ENCODE measurements around the gene ZNF688. TPM values are rescaled to one million over a fixed set of nuclear protein-coding genes. Genes with fewer than 3 reads are reported as not detected.

ZNF688 gene
- total and polyA plus RNA-seq, 9 of the 15 experiments (the other 6 are each of a cell fraction or from before 2014, with no cell fraction given): 0.48 to 12.9 (median 4.5) TPM

- TF ChIP-seq ATF6 (CRISPR knock-in tag; IDR thresholded peaks at IDR 0.05): peak; percentile 95
- TF ChIP-seq TCF7 (IDR thresholded peaks at IDR 0.05; ENCODE audit: borderline replicate concordance): peak; percentile 50
- TF ChIP-seq SNAPC5 (CRISPR knock-in tag; IDR thresholded peaks at IDR 0.05): no peak
- no peak for TF ChIP-seq MTA2 (IDR thresholded peaks at IDR 0.05; ENCODE audit: low read depth)
- TF ChIP-seq MYBL2 (IDR thresholded peaks at IDR 0.05; ENCODE audit: low read depth): peak; percentile 97
- peak; percentile 86; the same call in 1 of the 2 replicates for TF ChIP-seq MYBL2 (CRISPR knock-in tag; IDR thresholded peaks at IDR 0.05; ENCODE audit: borderline replicate concordance)
- no peak for TF ChIP-seq MCM3 (IDR thresholded peaks at IDR 0.05)
- peak; percentile 92 for TF ChIP-seq ZBTB43 (CRISPR knock-in tag; IDR thresholded peaks at IDR 0.05)
- TF ChIP-seq ZNF143 (CRISPR knock-in tag; IDR thresholded peaks at IDR 0.05): no peak
- peak; percentile 80; the same call in 1 of the 2 replicates for TF ChIP-seq KLF6 (CRISPR knock-in tag; IDR thresholded peaks at IDR 0.05; ENCODE audit: borderline replicate concordance)
- TF ChIP-seq EZH2 (IDR thresholded peaks at IDR 0.05; ENCODE audit: borderline replicate concordance, low read depth, low read length): no peak
- peak in 1 of 2 experiments; percentile 44; a peak in 2 of 4 replicates for TF ChIP-seq NRF1 (conservative IDR thresholded peaks at IDR 0.05 in 1 of 2, IDR thresholded peaks at IDR 0.05 in 1 of 2)
- TF ChIP-seq ETV1 (tag; conservative IDR thresholded peaks at IDR 0.05; ENCODE audit: low read depth): peak; percentile 68; the same call in 1 of the 2 replicates
- peak; percentile 73; the same call in 1 of the 2 replicates for TF ChIP-seq CREB3 (tag; conservative IDR thresholded peaks at IDR 0.05; ENCODE audit: low read depth)
- TF ChIP-seq LEF1 (IDR thresholded peaks at IDR 0.05): peak; percentile 79; the same call in 1 of the 2 replicates
- no peak for TF ChIP-seq SMC3 (conservative IDR thresholded peaks at IDR 0.05; ENCODE audit: insufficient read depth, low read depth, low read length)
- TF ChIP-seq SP1 (CRISPR knock-in tag; IDR thresholded peaks at IDR 0.05): peak; percentile 93
- TF ChIP-seq RFX5 (IDR thresholded peaks at IDR 0.05; ENCODE audit: low read depth, low read length): no peak
- peak; percentile 83; the same call in 1 of the 2 replicates for TF ChIP-seq CBX1 (IDR thresholded peaks at IDR 0.05; ENCODE audit: low read depth)
- TF ChIP-seq RHOXF2B (CRISPR knock-in tag; conservative IDR thresholded peaks at IDR 0.05): no peak
- TF ChIP-seq XRCC3 (IDR thresholded peaks at IDR 0.05): no peak
- TF ChIP-seq DPF2 (IDR thresholded peaks at IDR 0.05): no peak
- peak in 1 of 2 experiments; percentile 77; a peak in 1 of 4 replicates for TF ChIP-seq FOXA3 (CRISPR knock-in tag; conservative IDR thresholded peaks at IDR 0.05 in 1 of 2, IDR thresholded peaks at IDR 0.05 in 1 of 2)
- no peak for TF ChIP-seq ZNF655 (CRISPR knock-in tag; IDR thresholded peaks at IDR 0.05)
Observed at GRCh38 chr16:30585400-30586191, 14.1 kb upstream of the ZNF688 start, which contains the start of gene ZNF785 (continued).
